ENCODE data around the gene DUSP8.
"Not testable (repeated sequence)": the region's sequence is repeated elsewhere in the genome, so short reads cannot be mapped to it uniquely, and the experiment has no call there.

DNA sequence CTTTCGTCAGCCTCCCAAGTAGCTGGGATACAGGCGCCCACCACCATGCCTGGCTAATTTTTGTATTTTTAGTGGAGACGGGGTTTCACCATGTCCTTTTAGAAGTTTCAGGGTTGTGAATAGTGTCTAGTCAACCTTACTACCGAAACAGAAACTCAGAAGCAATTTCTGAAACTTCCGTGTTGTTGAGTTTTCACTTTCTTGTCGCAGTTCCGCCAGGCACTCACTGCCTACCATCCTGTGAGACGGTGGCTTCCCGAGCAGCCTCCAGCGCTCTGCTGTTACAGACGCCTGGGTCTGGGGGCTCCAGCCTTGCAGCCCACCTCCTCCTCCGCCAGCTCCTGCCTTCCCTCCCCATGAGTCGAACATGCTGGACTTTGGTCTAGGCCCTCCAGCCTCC is 33.9 kb upstream of the DUSP8 start:
- TF ChIP-seq, protein P1, sequence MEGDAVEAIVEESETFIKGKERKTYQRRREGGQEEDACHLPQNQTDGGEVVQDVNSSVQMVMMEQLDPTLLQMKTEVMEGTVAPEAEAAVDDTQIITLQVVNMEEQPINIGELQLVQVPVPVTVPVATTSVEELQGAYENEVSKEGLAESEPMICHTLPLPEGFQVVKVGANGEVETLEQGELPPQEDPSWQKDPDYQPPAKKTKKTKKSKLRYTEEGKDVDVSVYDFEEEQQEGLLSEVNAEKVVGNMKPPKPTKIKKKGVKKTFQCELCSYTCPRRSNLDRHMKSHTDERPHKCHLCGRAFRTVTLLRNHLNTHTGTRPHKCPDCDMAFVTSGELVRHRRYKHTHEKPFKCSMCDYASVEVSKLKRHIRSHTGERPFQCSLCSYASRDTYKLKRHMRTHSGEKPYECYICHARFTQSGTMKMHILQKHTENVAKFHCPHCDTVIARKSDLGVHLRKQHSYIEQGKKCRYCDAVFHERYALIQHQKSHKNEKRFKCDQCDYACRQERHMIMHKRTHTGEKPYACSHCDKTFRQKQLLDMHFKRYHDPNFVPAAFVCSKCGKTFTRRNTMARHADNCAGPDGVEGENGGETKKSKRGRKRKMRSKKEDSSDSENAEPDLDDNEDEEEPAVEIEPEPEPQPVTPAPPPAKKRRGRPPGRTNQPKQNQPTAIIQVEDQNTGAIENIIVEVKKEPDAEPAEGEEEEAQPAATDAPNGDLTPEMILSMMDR (conservative IDR thresholded peaks at IDR 0.05): not testable (repeated sequence)
- TF ChIP-seq EZH2 (IDR thresholded peaks at IDR 0.05; ENCODE audit: low read depth): not testable (repeated sequence)
